SK-N-MC (cell line): ENCODE measurements around the gene RTCB.
"Not testable (repeated sequence)": the region's sequence is repeated elsewhere in the genome, so short reads cannot be mapped to it uniquely, and the experiment has no call there.

ENCODE experiments used
- DNase-seq: peaks from one replicate; pipeline ENCODE4 v3.0.0-alpha.2; 2011; ENCODE audit warnings: low read depth, low spot score
- H3K27ac ChIP-seq: fragments of 200-600 bp; sonication (generic); 2 replicates; pipeline ENCODE4 v1.5.1; 2016; ENCODE audit warnings: mixed run types
- H3K36me3 ChIP-seq: fragments of 200-600 bp; sonication (generic); 2 replicates; pipeline ENCODE4 v1.6.1; 2017; ENCODE audit warnings: antibody characterized with exemption, low read length, mixed read lengths; ENCODE audit not compliant: insufficient read depth
- H3K4me3 ChIP-seq: fragments of 200-600 bp; sonication (generic); 2 replicates; pipeline ENCODE4 v1.5.1; 2016
- H3K9ac ChIP-seq: fragments of 200-600 bp; sonication (generic); 2 replicates; pipeline ENCODE4 v1.8.0; 2017; ENCODE audit warnings: mixed run types, mixed read lengths; ENCODE audit not compliant: insufficient read length
- H3K9me3 ChIP-seq: fragments of 200-600 bp; sonication (generic); 2 replicates; pipeline ENCODE4 v1.6.1; 2017; ENCODE audit warnings: low read depth, mild to moderate bottlenecking, antibody characterized with exemption, low read length, moderate library complexity, mixed read lengths
- EZH2 ChIP-seq: fragments of 200-600 bp; sonication (generic); IDR thresholded peaks from one replicate; pipeline ENCODE4 v1.6.1; 2017; ENCODE audit warnings: antibody characterized with exemption
- FOXP2 ChIP-seq: optimal IDR thresholded peaks from 2 replicates; pipeline ENCODE3; 2011; ENCODE audit warnings: mild to moderate bottlenecking, moderate library complexity; ENCODE audit not compliant: insufficient read depth; ENCODE audit errors: extremely low read length, control extremely low read depth
- POLR2AphosphoS5 ChIP-seq: IDR thresholded peaks from 2 replicates; pipeline ENCODE4 v1.6.1; 2012; ENCODE audit warnings: mild to moderate bottlenecking, low read depth, low read length, borderline replicate concordance

The RTCB gene

DNA sequence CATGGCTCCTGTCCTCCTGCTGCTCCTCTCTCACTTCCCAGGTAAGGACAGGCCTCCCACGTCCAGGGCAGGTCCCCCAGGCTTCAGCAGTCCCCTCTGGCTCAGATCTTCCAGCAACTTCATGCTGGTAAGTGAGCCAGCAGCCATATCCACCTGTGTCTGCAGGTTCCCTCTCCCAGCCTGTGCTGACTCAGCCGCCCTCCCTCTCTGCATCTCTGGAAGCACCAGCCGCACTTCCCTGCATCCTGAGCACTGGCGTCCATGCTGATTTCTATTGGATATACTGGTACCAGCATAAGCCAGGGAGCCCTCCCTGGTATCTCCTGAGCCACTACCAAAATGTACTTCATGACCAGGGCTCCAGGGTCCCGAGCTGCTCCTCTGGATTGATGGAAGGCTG is 35.4 kb downstream of the RTCB start:
- Histone ChIP-seq H3K36me3 (no peaks in the 10 kb centered on the region), H3K9ac (no peak overlapping the region), H3K27ac (no peak overlapping the region), H3K4me3 (no peak overlapping the region), H3K9me3 (no peaks in the 10 kb centered on the region)
- TF ChIP-seq EZH2 = no peak
- TF ChIP-seq POLR2AphosphoS5 = no peak
- DNase-seq = no peak

DNA sequence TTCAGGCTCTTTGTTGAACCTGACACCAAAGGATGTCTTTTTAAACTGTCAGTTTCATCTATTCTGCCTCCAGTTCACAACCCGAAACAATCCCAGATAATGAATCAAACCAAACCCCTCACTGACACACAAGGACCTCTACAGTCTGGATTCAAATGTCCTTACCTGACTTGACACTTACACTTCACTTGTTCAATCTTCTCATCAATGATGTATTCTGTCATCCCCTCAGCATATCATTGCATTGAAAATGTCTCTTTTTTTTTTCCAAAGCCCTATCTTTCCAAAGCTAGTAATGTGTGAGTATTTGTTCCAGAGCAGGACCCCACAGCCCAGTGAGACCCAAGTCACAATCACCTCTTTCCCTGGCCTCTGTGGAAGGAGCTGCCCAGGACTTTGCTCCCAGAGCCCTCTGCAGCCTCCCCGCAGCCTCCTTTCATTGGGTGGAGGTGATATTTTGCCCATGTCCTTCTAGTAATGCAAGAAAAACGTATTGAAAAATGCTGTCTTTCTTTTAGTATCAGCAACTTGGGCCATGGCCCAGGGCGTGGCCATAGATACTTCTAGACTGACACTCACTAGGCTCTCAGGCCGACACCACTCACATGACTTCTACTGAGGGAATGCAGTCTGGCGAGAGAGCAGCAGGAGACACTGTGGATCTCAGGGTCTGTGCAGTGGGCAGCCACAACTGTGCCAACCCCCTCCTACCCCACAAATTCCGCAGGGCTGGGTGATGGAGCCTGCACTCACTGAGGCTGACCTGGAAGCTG is 36.2 kb downstream of the RTCB start:
- H3K9me3 ChIP-seq = no peaks in the 10 kb centered on the region

DNA sequence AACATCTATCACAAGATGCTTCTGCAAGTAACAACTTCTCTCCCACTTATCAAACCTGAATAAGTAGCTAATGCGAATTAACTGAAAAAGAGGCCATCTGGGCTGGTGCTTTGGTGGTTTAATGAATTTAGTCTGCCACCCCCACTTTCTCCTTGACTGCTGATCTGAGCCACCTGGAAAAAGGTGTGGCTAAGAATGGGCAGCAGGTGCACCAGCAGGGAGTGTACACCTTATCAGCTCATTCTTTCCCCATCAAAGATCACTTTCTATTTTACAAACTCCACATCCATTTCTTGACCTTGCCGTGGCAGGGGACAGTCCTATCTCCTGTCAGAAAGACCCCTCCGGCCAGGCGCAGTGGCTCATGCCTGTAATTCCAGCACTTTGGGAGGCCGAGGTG is 47.8 kb downstream of the RTCB start:
- H3K36me3 ChIP-seq = no peaks in the 10 kb centered on the region
- no peak overlapping the region for H3K9ac ChIP-seq
- no peak for TF ChIP-seq FOXP2
- TF ChIP-seq EZH2 = no peak
- no peak for TF ChIP-seq POLR2AphosphoS5
- no peaks in the 10 kb centered on the region for H3K9me3 ChIP-seq
- no peak overlapping the region for H3K4me3 ChIP-seq
- no peak for DNase-seq
- H3K27ac ChIP-seq = no peak overlapping the region

More for the DNA sequence above, 36.2 kb downstream of the RTCB start:
- no peak overlapping the region for H3K27ac ChIP-seq
- DNase-seq = no peak
- no peaks in the 10 kb centered on the region for H3K36me3 ChIP-seq
- H3K9ac ChIP-seq = no peak overlapping the region
- TF ChIP-seq POLR2AphosphoS5 = no peak
- no peak for TF ChIP-seq FOXP2
- no peak for TF ChIP-seq EZH2
- no peak overlapping the region for H3K4me3 ChIP-seq

DNA sequence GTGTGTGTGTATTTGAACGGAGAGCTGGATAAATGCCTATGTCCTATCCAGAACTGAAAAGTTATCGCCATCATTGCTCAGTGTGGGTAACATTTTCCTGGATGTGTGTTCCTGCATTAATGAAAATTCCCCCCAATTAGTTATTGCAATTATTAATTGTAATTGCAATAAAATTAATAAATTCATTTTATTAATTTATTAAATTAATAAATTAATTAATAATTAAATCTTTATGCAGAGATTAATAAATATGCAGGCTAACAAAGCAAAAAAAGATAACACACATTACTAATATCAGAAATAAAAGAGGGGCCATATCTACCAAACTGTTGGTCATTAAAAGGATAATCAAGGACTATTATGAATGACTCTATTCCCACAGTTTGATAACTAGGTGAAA is 50.8 kb downstream of the RTCB start:
- no peak for DNase-seq
- Histone ChIP-seq H3K9me3 (no peaks in the 10 kb centered on the region), H3K4me3 (no peak overlapping the region), H3K9ac (no peak overlapping the region), H3K27ac (no peak overlapping the region), H3K36me3 (no peaks in the 10 kb centered on the region)
- TF ChIP-seq FOXP2 (no peak), EZH2 (no peak), POLR2AphosphoS5 (no peak)

DNA sequence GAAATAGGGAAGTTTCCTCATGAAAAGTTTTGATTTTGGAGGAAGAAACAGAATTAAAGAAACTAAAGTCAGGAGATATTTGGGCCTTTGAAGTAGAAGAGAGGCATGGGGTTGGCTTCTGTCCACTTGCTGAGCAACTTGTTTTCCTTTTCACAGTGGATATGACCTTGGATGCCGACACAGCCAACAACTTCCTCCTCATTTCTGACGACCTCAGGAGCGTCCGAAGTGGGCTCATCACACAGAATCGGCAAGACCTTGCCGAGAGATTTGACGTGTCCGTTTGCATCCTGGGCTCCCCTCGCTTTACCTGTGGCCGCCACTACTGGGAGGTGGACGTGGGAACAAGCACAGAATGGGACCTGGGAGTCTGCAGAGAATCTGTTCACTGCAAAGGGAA is 52.0 kb downstream of the RTCB start:
- not testable (repeated sequence) for H3K27ac ChIP-seq, H3K36me3 ChIP-seq, H3K9me3 ChIP-seq, H3K4me3 ChIP-seq, DNase-seq, H3K9ac ChIP-seq

DNA sequence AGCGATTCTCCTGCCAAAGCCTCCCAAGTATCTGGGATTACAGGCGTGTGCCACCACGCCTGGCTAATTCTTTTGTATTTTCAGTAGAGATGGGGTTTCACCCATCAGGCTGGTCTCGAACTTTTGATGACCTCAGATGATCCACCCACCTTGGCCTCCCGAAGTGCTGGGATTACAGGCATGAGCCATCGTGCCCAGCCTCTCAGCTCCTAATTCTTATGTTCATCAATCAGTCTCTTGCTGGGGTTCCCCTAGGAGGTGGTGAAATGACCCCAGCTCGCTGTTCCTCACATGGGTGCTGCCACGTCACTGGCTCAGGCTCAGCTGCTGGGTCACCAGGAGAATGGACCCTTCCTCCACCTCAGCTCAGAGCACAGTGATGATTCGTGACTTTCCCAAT is 54.5 kb downstream of the RTCB start, which contains the start of gene RFPL3:
Gene RFPL3 (plus strand): TSS at position 301 of the 400 bp plus-strand sequence. CDS start 205 bp downstream, outside the sequence.
- not testable (repeated sequence) for DNase-seq, H3K36me3 ChIP-seq, H3K9me3 ChIP-seq, H3K9ac ChIP-seq, H3K27ac ChIP-seq, H3K4me3 ChIP-seq

DNA sequence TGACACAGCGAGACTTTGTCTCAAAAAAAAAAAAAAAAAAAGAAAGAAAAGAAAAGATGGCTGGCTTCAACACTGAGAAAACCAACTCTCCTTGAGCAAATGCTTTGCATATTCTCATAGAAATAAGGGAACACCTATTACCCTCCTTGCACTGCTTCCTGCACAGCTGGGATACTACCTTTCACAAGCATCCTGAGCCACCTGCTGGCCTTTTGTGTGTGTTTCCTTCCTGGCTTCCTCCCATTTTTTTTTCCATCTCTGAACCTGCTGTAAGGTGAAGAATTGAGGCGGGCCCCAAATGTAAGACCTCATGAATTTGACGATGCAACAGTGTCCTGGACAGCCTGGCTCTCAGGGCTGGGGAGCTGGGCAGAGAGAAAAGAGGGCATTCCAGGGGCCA is 56.3 kb downstream of the RTCB start:
- no peak overlapping the region for H3K4me3 ChIP-seq
- no peaks in the 10 kb centered on the region for H3K36me3 ChIP-seq
- H3K27ac ChIP-seq = no peak overlapping the region
- H3K9ac ChIP-seq = no peak overlapping the region
- H3K9me3 ChIP-seq = no peaks in the 10 kb centered on the region
- no peak for DNase-seq
- TF ChIP-seq EZH2 = no peak
- TF ChIP-seq FOXP2 = no peak
- TF ChIP-seq POLR2AphosphoS5 = no peak

DNA sequence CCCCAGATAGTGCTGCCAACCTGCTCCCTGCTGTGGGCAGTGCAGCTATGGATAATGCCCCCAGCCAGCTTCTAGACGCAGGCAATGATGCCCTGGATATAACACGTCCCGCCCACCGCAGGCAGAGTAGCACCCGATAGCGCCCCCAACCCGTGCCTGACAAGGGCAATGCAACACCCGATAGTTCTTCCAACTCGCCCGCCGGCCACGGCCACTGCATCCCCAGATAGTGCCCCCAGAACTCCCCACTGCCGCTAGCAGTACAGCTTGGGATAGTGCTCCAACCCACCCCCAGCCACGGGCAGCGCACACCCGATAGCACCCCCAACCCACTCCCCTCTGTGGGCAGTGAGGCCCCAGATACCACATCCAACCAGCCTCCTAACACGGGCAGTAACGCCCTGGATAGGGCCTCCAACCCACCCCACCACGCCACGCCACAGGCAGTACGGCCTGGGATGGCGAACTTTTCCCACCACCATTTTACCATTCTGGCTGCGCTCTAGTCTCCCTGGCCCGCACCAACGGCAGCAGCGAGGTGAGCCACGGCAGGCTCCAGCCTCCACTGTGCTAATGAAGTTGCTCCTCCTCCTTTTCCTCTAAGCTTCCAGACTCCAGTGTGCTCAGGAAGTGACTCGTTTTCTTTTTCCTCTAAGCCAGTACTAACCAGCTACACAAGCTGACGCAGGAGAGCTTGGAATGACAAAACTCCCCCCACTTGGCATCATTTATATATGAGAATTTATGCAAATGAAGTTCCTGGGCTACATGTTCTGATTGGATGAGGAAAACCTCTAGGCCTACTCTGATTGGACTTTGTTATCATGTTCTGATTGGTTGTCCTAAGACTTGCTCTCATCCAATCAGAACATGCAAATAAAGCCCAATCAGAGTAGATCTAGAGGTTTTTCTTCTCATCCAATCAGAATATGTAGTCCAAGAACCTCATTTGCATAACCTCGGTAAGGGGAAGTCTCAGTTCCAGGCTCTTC is 57.4 kb downstream of the RTCB start:
- H3K9me3 ChIP-seq = no peaks in the 10 kb centered on the region
- no peak overlapping the region for H3K9ac ChIP-seq
- no peak for DNase-seq
- no peaks in the 10 kb centered on the region for H3K36me3 ChIP-seq
- TF ChIP-seq EZH2 = no peak
- TF ChIP-seq POLR2AphosphoS5 = no peak
- TF ChIP-seq FOXP2 = no peak
- no peak overlapping the region for H3K27ac ChIP-seq
- no peak overlapping the region for H3K4me3 ChIP-seq

DNA sequence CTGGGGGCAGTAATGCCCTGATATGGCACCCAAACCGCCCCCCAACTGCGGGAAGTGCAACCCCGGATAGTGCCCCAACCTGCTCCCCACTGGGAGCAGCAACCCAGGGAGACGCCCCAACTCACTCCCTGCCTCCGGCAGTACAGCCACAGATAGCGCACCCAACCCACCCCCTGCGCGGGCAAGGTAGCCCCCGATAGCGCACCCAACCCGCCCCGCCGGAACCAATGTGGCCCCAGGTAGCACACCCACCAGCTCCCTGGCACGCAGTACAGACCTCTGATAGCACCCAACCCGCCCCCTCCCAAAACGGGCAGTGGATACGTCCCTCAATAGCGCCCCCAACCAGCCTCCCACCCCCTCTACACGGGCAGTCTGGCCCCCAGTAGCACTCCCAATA is 58.2 kb downstream of the RTCB start:
- H3K4me3 ChIP-seq = no peak overlapping the region
- H3K36me3 ChIP-seq = no peaks in the 10 kb centered on the region
- DNase-seq = no peak
- H3K9ac ChIP-seq = no peak overlapping the region
- no peaks in the 10 kb centered on the region for H3K9me3 ChIP-seq
- no peak overlapping the region for H3K27ac ChIP-seq
- no peak for TF ChIP-seq FOXP2
- no peak for TF ChIP-seq POLR2AphosphoS5
- TF ChIP-seq EZH2 = no peak
